Nephron (organoid): ENCODE results near the gene TRPC3.

Experiments used
- H3K27ac Mint-ChIP-seq, 3 experiments: 2 replicates each; pipeline ENCODE4 v1.8.0; 2020; ENCODE audit warnings: mixed read lengths in 3 of 3, mild to moderate bottlenecking in 2 of 3, moderate library complexity in 1 of 3
- H3K27me3 Mint-ChIP-seq: 2 replicates; pipeline ENCODE4 v1.8.0; 2021; ENCODE audit warnings: low read depth, mild to moderate bottlenecking, moderate library complexity, mixed read lengths
- H3K36me3 Mint-ChIP-seq: 2 replicates; pipeline ENCODE4 v1.8.0; 2020; ENCODE audit warnings: low read depth, mixed read lengths
- H3K4me1 Mint-ChIP-seq: 2 replicates; pipeline ENCODE4 v1.8.0; 2020; ENCODE audit warnings: mixed read lengths
- H3K4me3 Mint-ChIP-seq, 3 experiments: 2 replicates each; pipeline ENCODE4 v1.8.0; 2020; ENCODE audit warnings: mild to moderate bottlenecking in 3 of 3, mixed read lengths in 3 of 3, moderate library complexity in 2 of 3
- H3K9me3 Mint-ChIP-seq: 2 replicates; pipeline ENCODE4 v1.8.0; 2020; ENCODE audit warnings: mixed read lengths
- CTCF ChIP-seq, 3 experiments: fragments of 200-600 bp; sonication (generic); IDR thresholded peaks; one replicate each; pipeline ENCODE4 v1.5.0; 2021; ENCODE audit warnings: antibody characterized with exemption in 3 of 3; ENCODE audit not compliant: unreplicated experiment in 3 of 3

The TRPC3 gene

DNA sequence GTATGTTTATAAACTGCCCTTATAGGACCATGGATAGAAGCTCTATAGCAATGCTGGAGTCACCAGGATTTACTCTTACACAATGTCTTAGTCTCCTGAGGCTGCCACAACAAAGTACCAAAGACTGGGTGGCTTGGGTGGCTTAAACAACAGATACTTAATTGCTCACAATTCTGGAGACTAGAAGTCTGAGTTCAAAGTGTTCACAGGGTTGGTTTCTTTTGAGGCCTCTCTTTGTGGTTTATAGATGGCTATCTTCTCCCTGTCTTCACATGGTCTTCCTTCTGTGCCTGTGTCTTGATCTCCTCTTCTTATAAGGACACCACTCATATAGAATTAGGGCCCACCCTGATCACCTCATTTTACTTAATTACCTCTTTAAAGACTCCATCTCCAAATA is 2.0 kb upstream of the TRPC3 start:
- no peak overlapping the region for H3K4me3 Mint-ChIP-seq
- H3K4me1 Mint-ChIP-seq, result peaks cover 9% of the 10 kb centered on the region
- TF ChIP-seq CTCF (IDR thresholded peaks at IDR 0.05; ENCODE audit: unreplicated experiment in 3 of 3), result no peak
- peaks cover 51% of the 10 kb centered on the region for H3K27me3 Mint-ChIP-seq
- H3K9me3 Mint-ChIP-seq, result no peaks in the 10 kb centered on the region
- no peaks in the 10 kb centered on the region for H3K36me3 Mint-ChIP-seq
- H3K27ac Mint-ChIP-seq, result no peak overlapping the region

DNA sequence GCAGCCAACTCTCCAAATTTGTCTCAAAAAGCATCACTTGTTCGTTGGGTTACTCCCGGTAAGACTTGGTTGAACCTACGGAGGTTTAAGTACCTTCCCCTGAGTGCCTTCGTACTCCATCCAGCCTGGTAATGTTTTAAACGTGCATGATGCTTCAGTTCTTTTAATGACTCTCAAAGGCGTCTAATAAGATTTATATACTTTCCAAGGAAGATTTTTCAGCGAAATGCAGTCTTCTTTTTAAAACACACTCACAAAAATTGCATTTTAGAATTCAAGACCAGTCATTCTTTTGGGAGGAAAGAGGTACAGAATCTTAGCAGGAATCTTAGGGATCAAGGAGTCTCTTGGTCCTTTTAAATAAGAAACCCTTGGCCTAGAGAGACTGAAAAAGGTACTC is 430 bp upstream of the TRPC3 start:
- Mint-ChIP-seq H3K36me3 (no peaks in the 10 kb centered on the region), H3K4me1 (peaks cover 9% of the 10 kb centered on the region), H3K27ac (no peak overlapping the region), H3K4me3 (peak overlapping the region; percentile 81 to 84 (median 82)), H3K9me3 (no peaks in the 10 kb centered on the region), H3K27me3 (peaks cover 54% of the 10 kb centered on the region)
- no peak for TF ChIP-seq CTCF (IDR thresholded peaks at IDR 0.05; ENCODE audit: unreplicated experiment in 3 of 3)

GRCh38 chr4:121950680-121951520 is 960 bp downstream of the TRPC3 start:
- no peaks in the 10 kb centered on the region for H3K9me3 Mint-ChIP-seq
- peaks cover 51% of the 10 kb centered on the region for H3K27me3 Mint-ChIP-seq
- peaks cover 9% of the 10 kb centered on the region for H3K4me1 Mint-ChIP-seq
- peak overlapping the region; percentile 81 to 90 (median 87) for H3K4me3 Mint-ChIP-seq
- no peaks in the 10 kb centered on the region for H3K36me3 Mint-ChIP-seq
- H3K27ac Mint-ChIP-seq, result peak overlapping the region in 1 of 3 experiments; percentile 67
- no peak for TF ChIP-seq CTCF (IDR thresholded peaks at IDR 0.05; ENCODE audit: unreplicated experiment in 3 of 3)

- TF ChIP-seq CTCF (IDR thresholded peaks at IDR 0.05; ENCODE audit: unreplicated experiment in 3 of 3), result peak; percentile 79 to 87 (median 85)
- Mint-ChIP-seq H3K36me3 (no peaks in the 10 kb centered on the region), H3K4me1 (peaks cover 9% of the 10 kb centered on the region), H3K27ac (peak overlapping the region in 1 of 3 experiments; percentile 67), H3K9me3 (no peaks in the 10 kb centered on the region), H3K4me3 (peak overlapping the region; percentile 81 to 90 (median 87)), H3K27me3 (peaks cover 51% of the 10 kb centered on the region)
These were observed 1.6 kb downstream of the TRPC3 start for GRCh38 chr4:121950212-121950679.

- Mint-ChIP-seq H3K27me3 (peaks cover 29% of the 10 kb centered on the region), H3K4me3 (no peak overlapping the region), H3K27ac (no peak overlapping the region), H3K9me3 (no peaks in the 10 kb centered on the region), H3K4me1 (peaks cover 5% of the 10 kb centered on the region), H3K36me3 (no peaks in the 10 kb centered on the region)
- no peak for TF ChIP-seq CTCF (IDR thresholded peaks at IDR 0.05; ENCODE audit: unreplicated experiment in 3 of 3)
These were observed 5.2 kb downstream of the TRPC3 start for GRCh38 chr4:121946644-121947043.

DNA sequence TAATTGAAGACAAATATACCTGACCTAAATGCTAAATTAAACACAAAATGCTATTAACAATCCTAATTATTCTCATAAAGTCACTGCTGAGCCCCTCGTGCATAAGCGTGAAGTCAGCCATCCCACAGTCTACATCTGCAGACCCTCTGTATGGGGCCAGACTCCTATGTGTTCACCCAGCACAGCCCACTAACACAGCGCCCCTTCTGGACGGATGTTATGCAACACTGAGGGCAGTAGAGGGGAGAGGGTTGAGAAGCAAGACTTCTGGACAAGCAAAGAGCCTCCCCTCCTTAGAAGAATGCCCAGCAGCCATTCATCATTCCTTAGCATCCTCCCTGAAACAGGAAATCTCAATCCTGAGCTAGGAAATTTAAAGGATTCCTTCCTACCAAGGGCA is 7.9 kb downstream of the TRPC3 start:
- Mint-ChIP-seq H3K27me3 (peaks cover 10% of the 10 kb centered on the region), H3K4me3 (no peak overlapping the region), H3K27ac (no peak overlapping the region), H3K36me3 (no peaks in the 10 kb centered on the region), H3K9me3 (no peaks in the 10 kb centered on the region), H3K4me1 (no peaks in the 10 kb centered on the region)
- TF ChIP-seq CTCF (IDR thresholded peaks at IDR 0.05; ENCODE audit: unreplicated experiment in 3 of 3), result peak in 2 of 3 experiments; percentile 13 to 18
